Measurements from ENCODE around the gene AMBN. TPM values are rescaled to one million over a fixed set of nuclear protein-coding genes. Genes with fewer than 3 reads are reported as not detected.

The AMBN gene, protein sequence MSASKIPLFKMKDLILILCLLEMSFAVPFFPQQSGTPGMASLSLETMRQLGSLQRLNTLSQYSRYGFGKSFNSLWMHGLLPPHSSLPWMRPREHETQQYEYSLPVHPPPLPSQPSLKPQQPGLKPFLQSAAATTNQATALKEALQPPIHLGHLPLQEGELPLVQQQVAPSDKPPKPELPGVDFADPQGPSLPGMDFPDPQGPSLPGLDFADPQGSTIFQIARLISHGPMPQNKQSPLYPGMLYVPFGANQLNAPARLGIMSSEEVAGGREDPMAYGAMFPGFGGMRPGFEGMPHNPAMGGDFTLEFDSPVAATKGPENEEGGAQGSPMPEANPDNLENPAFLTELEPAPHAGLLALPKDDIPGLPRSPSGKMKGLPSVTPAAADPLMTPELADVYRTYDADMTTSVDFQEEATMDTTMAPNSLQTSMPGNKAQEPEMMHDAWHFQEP
- polyA plus RNA-seq (2012; ENCODE audit: insufficient read depth, insufficient read length, low read depth), result not detected

DNA sequence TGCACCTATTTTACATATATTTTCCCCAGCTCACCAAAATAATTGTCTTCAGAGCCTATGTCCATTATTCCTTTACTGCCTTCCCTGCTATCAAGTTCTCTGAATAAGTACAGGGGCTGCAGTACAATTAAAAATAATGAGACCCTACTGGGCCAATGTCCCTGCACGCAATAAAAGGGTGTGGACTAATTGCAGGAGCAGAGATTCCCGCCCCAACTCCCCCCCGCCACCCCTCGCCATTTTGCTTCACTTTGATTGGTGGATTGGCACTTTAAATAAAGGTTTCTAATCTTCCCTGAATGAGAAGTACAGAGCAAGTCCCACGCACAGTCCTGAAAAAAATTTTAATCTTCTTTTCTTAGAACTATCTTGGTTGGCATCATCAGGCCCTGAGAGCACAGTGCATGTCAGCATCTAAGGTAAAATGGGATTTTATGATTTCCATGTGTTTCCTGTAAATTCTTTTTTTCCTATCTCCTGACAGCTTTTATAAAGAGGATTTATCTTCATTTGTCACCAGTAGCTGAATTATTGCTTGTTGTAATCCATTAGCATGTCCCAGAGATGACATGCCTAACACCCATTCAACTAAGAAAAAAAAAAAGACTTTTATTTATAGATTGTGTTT, at the start of gene AMBN:
Gene AMBN (plus strand): TSS at position 302 of the 628 bp plus-strand sequence. CDS start 103 bp downstream, at position 405.
- no peak for TF ChIP-seq CTCF (IDR thresholded peaks at IDR 0.05; ENCODE audit: low read depth, low read length)
- Histone ChIP-seq H3K4me3 (ENCODE audit: low read depth, low read length) (no peak within 1 kb of the TSS), H3K9me3 (no peaks in the 10 kb centered on the region), H3K4me1 (no peaks in the 10 kb centered on the region), H3K27me3 (peaks cover 5% of the 10 kb centered on the region; the same call in 1 of the 2 replicates), H3K36me3 (no peaks in the 10 kb centered on the region)
- DNase-seq, result no peak

- DNase-seq, result no peak
Observed at GRCh38 chr4:70544279-70544868, 47.7 kb upstream of the AMBN start.

DNA sequence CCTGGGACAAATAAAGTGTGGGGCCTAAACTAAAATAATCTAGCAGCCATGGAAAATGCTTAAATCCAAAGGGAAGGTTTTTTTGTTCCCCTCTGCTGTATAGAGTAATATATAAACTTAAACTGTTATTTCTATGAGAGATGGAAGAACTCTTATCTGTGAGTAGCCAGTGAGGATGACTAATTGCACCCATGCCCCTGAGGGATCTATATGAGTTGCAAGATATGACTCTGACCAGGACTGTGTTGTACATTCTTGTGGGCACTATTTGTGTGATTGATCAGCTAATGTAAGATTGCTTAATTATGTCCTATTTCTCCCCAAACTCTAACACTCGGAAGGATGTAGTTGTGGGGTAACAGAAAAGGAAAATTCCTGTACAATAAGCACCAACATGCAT, 35.2 kb upstream of the AMBN start:
- H3K4me1 ChIP-seq, result no peaks in the 10 kb centered on the region
- H3K27me3 ChIP-seq, result no peaks in the 10 kb centered on the region
- H3K36me3 ChIP-seq, result no peaks in the 10 kb centered on the region
- no peak for TF ChIP-seq CTCF (IDR thresholded peaks at IDR 0.05; ENCODE audit: low read depth, low read length)
- no peak overlapping the region for H3K4me3 ChIP-seq (ENCODE audit: low read depth, low read length)
- H3K9me3 ChIP-seq, result no peaks in the 10 kb centered on the region
- DNase-seq, result no peak

More at GRCh38 chr4:70544279-70544868, 47.7 kb upstream of the AMBN start:
- Histone ChIP-seq H3K4me3 (ENCODE audit: low read depth, low read length) (no peak overlapping the region), H3K9me3 (no peaks in the 10 kb centered on the region), H3K4me1 (no peaks in the 10 kb centered on the region), H3K36me3 (no peaks in the 10 kb centered on the region), H3K27me3 (no peaks in the 10 kb centered on the region)
- peak; percentile 60 for TF ChIP-seq CTCF (IDR thresholded peaks at IDR 0.05; ENCODE audit: low read depth, low read length)

GRCh38 chr4:70559211-70559830, 32.7 kb upstream of the AMBN start:
- peak; percentile 88 for TF ChIP-seq CTCF (IDR thresholded peaks at IDR 0.05; ENCODE audit: low read depth, low read length)
- Histone ChIP-seq H3K4me3 (ENCODE audit: low read depth, low read length) (no peak overlapping the region), H3K36me3 (no peaks in the 10 kb centered on the region), H3K9me3 (no peaks in the 10 kb centered on the region), H3K27me3 (no peaks in the 10 kb centered on the region; the same call in 1 of the 2 replicates), H3K4me1 (no peaks in the 10 kb centered on the region)
- DNase-seq, result peak; percentile 57

DNA sequence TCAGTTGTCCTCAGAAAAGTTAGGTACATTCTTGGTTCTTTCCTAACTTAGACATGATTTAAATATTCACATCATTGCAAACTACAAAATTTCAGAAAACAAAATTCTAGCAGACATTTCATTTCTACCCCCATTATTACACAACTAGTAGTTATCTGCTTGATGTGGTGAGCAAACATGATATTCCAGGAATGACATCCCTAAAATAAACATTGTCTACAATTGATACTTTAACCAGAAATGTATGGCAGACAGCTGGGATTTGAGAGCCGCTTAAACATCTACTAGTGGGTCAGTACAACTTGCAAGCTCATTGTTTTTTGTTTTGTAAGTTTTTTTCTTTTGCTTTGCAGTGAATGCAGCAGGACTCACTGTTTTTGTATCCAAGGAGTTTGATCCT, 32.1 kb upstream of the AMBN start:
- Histone ChIP-seq H3K4me1 (no peaks in the 10 kb centered on the region), H3K36me3 (no peaks in the 10 kb centered on the region), H3K27me3 (no peaks in the 10 kb centered on the region; the same call in 1 of the 2 replicates), H3K9me3 (no peaks in the 10 kb centered on the region), H3K4me3 (ENCODE audit: low read depth, low read length) (no peak overlapping the region)
- DNase-seq, result no peak
- no peak for TF ChIP-seq CTCF (IDR thresholded peaks at IDR 0.05; ENCODE audit: low read depth, low read length)
